Fibroblast of mammary gland (primary cell): ENCODE data around the gene RAB40B.

ENCODE experiments used
- DNase-seq: peaks from one replicate; pipeline ENCODE4 v3.0.0-alpha.2; 2010; ENCODE audit warnings: low read depth
- H3K4me3 ChIP-seq: 2 replicates; pipeline ENCODE4 v1.5.1; 2011; ENCODE audit warnings: low read depth, mild to moderate bottlenecking, low read length, moderate library complexity; ENCODE audit not compliant: control insufficient read depth
- TF ChIP-seq, protein P1 (sequence below): conservative IDR thresholded peaks from 2 replicates; pipeline ENCODE4 v1.5.1; 2011; ENCODE audit warnings: low read depth, low read length, inconsistent platforms; ENCODE audit not compliant: control insufficient read depth, insufficient read depth

RAB40B gene

DNA sequence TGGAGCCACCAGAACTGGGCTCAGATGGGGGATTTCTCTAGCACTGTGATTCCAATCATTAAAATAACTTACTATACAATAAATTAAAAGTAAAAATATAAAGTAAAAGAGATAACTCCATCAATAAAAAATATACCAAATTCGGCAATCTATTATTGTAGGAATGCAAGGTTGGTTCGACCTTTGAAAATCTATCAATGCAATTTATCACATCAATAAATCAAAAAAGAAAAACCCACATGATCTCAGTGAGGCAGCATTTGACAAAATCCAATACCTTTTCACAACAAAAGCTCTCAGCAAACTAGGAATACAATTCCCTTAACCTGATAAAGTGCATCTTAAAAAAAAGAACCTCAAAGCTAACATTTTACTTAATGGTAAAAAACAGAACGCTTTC lies 17.0 kb downstream of the RAB40B start:
- TF ChIP-seq, protein P1, sequence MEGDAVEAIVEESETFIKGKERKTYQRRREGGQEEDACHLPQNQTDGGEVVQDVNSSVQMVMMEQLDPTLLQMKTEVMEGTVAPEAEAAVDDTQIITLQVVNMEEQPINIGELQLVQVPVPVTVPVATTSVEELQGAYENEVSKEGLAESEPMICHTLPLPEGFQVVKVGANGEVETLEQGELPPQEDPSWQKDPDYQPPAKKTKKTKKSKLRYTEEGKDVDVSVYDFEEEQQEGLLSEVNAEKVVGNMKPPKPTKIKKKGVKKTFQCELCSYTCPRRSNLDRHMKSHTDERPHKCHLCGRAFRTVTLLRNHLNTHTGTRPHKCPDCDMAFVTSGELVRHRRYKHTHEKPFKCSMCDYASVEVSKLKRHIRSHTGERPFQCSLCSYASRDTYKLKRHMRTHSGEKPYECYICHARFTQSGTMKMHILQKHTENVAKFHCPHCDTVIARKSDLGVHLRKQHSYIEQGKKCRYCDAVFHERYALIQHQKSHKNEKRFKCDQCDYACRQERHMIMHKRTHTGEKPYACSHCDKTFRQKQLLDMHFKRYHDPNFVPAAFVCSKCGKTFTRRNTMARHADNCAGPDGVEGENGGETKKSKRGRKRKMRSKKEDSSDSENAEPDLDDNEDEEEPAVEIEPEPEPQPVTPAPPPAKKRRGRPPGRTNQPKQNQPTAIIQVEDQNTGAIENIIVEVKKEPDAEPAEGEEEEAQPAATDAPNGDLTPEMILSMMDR, result no peak
- H3K4me3 ChIP-seq, result no peak overlapping the region
- DNase-seq, result no peak

DNA sequence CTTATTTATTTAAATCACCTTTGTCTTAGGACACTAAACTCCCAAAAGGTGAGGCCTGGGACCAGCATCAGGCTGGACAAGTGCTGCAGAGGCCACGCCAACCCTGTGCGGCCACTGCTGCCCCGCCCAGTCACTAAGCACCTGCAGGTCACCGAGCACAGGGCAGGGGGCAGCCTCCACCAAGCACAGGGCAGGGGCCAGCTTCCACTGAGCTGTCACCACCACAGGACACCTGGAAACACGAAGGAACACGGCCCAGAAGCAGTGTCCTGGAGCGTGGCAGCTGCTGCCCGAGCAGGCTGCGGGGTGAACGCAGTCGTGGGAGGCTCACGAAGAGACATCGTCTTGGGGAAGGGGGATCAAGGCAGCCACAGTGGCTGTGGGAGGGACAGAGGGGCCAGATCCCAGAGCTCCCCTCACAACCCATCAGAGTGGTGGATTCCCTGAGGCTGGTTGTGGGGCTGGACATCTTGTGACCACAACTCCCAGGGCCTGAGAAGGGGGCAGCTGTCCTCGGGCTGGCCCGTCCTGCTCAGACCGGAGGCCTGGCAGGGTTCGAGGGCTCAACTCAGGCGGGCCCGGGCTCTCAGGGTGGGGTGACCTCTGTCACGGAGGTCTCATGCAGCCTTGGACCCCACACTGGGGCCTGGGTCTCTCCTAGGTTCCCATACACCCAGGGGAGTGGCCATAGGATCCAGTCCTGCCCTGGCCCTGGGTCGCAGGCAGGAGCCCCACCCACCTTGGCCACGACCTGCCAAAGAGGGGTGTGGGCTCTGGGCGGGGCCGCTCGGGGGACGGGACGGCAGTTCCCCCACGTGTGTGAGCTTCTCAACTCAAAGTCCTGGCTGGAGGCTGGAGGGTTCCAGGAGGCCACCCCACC lies 18.7 kb downstream of the RAB40B start:
- TF ChIP-seq, protein P1, result no peak
- DNase-seq, result no peak
- H3K4me3 ChIP-seq, result no peak overlapping the region

DNA sequence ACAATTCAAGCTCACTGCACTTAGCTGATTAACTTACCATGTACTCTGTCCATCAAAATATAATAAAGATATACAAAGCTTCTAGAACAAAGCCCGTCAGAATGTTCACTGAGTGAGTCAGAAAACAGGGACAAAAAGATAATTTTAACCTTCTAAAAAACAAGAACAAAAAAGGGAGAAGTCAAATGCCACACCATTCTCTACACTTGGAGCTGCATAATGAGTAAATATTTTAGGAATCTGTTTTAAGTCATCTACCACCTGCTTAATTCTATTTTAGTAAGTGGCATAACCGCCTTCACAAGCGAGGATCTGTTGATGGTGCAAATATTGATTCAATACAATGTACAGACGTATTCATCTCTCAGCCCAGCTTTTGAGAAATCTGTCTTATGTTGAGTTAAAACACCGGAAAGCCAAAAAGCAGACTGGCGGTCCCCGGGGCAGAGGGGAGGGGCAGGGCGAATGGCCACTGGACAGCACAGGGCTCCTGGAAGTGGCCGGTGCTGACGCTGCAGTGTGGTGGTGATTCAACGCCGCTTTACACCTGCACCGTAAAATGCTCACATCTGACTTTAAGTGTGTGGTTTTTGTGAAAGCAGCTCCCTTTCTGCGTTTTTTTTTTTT lies 20.1 kb downstream of the RAB40B start:
- TF ChIP-seq, protein P1, result no peak
- no peak for DNase-seq
- H3K4me3 ChIP-seq, result no peak overlapping the region

DNA sequence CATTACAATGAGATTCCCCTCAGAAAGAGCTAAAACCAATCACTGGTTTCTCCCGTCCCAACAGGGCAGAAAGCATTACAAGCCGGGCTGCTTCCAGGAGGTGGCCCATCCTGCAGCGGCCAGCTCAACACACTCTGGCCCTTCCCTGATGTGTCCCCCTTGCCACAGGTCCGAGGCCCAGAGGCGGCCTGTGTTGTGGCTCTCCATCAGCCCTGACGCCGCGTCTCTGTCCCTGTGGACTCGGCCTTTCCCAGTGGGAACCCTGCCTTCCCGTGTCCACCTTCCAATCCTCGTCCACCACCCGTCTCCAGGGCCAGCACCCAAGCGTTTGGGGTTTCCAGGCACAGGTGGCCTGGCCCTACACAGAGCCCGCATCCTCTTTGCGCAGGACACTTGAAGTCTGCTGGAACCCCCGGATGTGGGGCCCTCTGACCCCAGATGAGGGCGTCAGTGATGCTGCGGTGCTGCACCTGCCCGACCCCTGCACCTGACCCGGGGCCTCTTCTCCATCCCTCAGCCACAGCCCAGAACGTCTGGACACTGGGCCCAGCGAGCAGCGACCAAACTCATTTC lies 21.1 kb downstream of the RAB40B start:
- DNase-seq, result no peak
- H3K4me3 ChIP-seq, result no peak overlapping the region
- TF ChIP-seq, protein P1, result no peak

DNA sequence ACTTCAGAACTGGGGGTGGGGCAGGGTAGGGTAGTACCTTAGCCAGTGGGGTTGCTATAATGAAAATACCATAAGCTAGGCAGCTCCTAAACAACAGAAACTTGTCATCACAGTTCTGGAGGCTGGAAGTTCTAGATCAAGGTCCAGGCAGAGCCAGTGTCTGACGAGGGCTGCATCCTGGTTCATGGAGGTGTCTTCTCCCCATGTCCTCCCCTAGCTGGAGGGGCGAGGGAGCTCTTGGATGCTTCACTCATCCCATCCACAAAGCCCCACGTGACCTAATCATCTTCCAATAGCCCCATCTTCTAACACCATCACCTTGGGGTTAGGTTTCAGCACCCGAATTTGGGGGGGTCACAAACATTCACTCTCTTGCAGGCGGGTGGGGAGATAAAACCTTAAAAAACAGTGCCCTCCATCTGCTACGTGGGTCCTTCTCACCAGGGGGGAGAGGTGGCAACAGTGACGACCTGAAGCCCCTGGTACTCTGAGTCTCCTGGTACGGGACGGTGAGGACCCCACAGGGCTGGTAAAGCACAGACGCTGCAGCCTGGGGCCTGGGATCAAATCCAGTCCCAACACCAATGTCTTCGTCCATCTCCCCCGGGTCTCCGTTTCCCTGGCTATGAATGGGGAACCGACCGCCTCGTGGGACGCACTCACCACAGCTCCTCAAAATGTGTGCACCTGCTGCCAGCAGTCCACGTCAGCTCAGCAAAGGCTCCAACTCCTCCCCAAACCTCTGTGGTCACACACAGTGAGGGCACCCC lies 22.8 kb downstream of the RAB40B start:
- TF ChIP-seq, protein P1, result no peak
- no peak overlapping the region for H3K4me3 ChIP-seq
- no peak for DNase-seq
